ENCODE results near the gene DIP2C. TPM values are rescaled to one million over a fixed set of nuclear protein-coding genes. Genes with fewer than 3 reads are reported as not detected.
"Not testable (repeated sequence)": the region's sequence is repeated elsewhere in the genome, so short reads cannot be mapped to it uniquely, and the experiment has no call there.

Gene DIP2C
- polyA plus RNA-seq, 4 donors = 18.8 to 22.7 (median 20.9) TPM

- no peak for DNase-seq (ENCODE audit: low read depth in 4 of 4, low spot score in 3 of 4)
Measured at GRCh38 chr10:412109-412508, 277.4 kb downstream of the DIP2C start.

GRCh38 chr10:411603-412002 lies 277.9 kb downstream of the DIP2C start:
- DNase-seq (ENCODE audit: low read depth in 4 of 4, low spot score in 3 of 4) = no peak

GRCh38 chr10:409408-410040 lies 279.9 kb downstream of the DIP2C start:
- no peak for DNase-seq (ENCODE audit: low read depth in 4 of 4, low spot score in 3 of 4)

DNA sequence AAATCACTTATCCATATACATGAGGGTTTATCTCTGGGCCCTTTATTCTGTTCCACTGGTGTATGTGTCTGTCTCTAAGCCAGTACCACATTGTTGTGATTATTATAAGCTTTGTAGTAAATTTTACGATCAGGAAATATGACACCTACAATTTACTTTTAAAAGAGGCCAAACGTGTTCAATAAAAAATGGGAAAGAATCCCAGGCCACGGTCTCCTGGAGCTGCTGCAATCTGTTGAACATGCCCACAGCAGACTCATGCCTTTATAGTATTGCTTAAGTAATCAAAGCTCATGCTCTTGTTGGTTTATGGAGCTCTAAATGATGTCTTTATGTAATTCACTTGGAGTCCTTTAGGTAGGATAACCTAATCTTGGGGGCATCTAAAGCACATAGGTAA lies 281.2 kb downstream of the DIP2C start:
- DNase-seq (ENCODE audit: low read depth in 4 of 4, low spot score in 3 of 4) = no peak

DNA sequence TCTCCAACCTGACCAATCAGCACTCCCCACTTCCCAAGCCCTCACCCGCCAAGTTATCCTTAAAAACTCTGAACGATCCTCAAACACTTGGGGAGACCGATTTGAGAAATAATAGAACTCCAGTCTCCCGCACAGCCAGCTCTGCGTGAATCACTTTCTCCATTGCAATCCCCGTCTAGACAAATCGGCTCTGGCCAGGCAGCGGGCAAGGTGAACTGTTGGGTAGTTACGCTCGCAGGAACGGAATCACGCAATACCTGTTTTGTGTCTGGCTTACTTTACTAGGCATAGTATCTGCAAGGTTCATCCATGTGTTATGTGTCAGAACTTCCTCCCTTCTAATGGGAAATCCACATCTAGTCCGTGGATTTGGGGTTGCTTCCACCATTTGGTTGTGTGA lies 282.5 kb downstream of the DIP2C start:
- DNase-seq (ENCODE audit: low read depth in 4 of 4, low spot score in 3 of 4) = no peak

GRCh38 chr10:405648-406047 lies 283.8 kb downstream of the DIP2C start:
- no peak for DNase-seq (ENCODE audit: low read depth in 4 of 4, low spot score in 3 of 4)

GRCh38 chr10:404991-405390 lies 284.5 kb downstream of the DIP2C start:
- no peak for DNase-seq (ENCODE audit: low read depth in 4 of 4, low spot score in 3 of 4)

DNA sequence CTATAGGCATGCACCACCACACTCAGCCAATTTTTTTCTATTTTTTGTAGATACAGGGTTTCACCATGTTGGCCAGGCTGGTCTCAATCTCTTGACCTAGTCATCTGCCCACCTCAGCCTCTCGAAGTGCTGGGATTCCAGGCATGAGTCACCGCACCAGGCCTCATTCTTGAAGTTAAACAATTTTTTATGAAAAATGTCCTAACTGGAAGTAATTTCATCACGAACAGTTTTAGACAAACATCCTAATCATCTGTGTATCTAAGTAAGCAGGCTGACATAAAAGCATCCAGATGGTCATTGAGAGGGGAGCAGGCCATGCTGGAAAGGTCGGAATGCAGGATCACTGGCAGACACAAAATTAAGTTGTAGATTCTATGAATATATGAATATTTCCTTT lies 285.1 kb downstream of the DIP2C start:
- DNase-seq (ENCODE audit: low read depth in 4 of 4, low spot score in 3 of 4) = no peak

DNA sequence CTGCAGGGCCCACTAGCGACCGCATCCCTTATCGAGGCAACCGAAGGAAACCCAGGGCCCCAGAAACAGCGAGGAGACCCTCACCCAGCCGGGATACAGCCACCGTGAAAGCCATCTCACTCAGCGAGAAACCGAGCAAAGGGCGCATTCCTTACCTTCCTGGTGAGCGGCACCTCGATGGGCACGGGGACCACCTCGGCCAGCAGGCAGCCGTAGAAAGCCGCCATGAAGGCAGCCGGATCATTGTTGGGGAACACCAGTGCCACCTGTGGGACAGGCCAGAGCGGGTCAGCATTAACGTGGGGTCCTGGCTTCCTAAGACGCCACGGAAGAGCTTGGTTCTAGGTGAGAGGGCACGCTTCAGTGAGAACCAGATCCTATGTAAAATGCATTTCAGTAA lies 290.5 kb downstream of the DIP2C start:
- DNase-seq (ENCODE audit: low read depth in 4 of 4, low spot score in 3 of 4) = no peak

GRCh38 chr10:397321-398068 lies 292.0 kb downstream of the DIP2C start:
- DNase-seq (ENCODE audit: low read depth in 4 of 4, low spot score in 3 of 4) = no peak

- no peak for DNase-seq (ENCODE audit: low read depth in 4 of 4, low spot score in 3 of 4)
Measured at GRCh38 chr10:396535-397220, 292.8 kb downstream of the DIP2C start.

DNA sequence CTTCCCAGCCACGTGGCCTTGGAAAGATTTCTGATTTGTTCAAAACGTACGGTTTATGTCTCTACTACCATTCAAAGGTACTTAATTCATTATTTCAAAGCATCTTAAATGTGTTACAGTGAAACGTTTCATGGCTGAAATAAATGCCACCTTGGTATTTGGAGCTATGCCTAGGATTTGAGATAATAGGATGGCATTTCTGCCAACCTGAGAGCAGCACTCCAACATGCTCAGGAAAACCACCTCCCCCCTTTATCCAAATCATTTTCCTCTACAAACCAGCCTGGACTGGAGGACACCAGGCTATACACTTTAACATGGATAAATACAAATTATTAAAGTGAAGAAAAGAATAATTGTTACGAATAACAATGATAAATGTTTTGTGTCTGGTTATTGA lies 293.4 kb downstream of the DIP2C start:
- DNase-seq (ENCODE audit: low read depth in 4 of 4, low spot score in 3 of 4) = no peak

DNA sequence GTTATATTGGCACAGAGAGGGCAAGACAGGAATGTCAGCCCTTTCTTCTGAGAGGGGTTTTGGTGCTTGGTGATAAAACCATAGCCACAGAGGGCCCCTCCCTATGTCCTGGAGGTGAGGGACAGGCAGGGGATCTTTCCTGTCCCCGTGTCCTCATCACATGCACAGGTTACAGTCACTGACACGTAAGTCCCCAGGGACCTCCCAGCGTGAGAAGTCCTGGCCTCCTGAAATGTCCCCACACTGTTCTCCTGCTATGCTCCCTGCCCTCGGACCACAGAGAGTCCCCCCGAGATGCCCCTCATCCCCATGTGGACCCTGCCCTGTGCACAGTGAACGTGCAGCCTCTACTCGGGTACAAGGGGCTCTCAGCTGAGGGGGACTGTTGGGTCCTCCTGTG lies 293.8 kb downstream of the DIP2C start:
- no peak for DNase-seq (ENCODE audit: low read depth in 4 of 4, low spot score in 3 of 4)

GRCh38 chr10:394439-395101 lies 294.9 kb downstream of the DIP2C start:
- DNase-seq (ENCODE audit: low read depth in 4 of 4, low spot score in 3 of 4) = not testable (repeated sequence)

DNA sequence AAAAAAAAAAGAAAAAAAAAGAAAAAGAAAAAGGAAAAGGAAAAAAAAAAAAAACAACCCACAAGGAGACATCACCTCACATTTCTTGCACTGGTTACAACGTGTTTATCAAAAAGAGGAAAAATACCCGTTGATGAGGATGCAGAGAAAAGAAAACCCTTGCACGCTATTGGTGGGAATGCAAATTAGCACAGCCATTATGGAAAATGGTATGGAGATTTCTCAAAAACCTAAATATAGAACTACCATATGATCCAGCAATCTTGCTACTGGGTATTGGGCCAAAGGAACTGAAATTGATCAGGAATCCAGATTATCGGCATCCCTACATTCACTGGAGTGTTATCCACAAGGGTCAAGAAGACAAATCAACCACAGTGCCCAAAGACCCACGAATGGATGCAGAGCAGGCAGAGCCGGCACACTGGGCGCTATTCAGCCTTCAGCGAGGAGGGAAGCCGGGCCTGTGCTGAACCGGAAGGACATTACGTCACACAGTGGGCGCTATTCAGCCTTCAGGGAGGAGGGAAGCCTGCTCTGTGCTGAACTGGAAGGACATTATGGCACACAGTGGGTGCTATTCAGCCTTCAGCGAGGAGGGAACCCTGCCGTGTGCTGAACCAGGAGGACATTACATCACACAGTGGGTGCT lies 295.6 kb downstream of the DIP2C start:
- no peak for DNase-seq (ENCODE audit: low read depth in 4 of 4, low spot score in 3 of 4)

DNA sequence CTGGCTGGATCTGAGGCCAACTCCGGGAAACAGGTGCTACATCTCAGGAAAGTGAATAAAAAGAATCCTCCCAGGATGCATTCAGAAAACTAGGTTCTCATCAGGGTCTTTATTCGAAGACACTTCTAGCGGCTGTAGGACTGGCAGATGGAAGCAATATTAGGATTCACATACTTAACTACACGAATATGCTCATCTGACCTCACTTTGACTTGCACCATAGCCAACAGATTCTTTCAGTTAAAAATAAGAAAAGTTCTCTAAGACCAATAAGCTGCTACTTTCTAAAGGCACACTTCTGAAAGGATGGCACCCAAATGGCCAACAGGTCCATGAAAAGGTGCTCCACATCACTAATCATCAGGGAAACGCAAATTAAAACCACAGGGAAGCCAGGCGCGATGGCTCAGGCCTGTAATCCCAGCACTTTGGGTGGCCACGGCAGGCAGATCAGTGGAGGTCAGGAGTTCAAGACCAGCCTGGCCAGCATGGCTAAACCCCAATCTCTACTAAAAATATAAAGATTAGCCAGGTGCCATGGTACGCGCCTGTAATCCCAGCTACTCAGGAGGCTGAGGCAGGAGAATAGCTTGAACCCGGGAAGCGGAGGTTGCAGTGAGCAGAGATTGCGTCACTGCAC lies 296.2 kb downstream of the DIP2C start:
- no peak for DNase-seq (ENCODE audit: low read depth in 4 of 4, low spot score in 3 of 4)

DNA sequence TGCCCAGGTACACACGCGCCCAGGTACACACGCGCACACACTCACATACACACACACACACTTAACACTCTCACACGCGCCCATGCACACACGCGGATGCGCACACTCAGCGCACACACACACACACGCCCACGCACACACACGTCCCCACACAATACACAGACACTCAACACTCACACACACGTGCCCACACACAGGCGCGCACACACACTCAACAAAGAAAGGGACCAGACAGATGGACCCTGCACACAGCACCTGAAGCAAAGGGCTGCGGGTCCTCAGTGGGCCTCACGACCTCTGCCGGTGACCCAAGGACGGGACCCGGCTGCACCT lies 296.8 kb downstream of the DIP2C start:
- no peak for DNase-seq (ENCODE audit: low read depth in 4 of 4, low spot score in 3 of 4)

- no peak for DNase-seq (ENCODE audit: low read depth in 4 of 4, low spot score in 3 of 4)
Measured at GRCh38 chr10:391847-392704, 297.4 kb downstream of the DIP2C start.

- no peak for DNase-seq (ENCODE audit: low read depth in 4 of 4, low spot score in 3 of 4)
Measured at GRCh38 chr10:391305-391704, 298.2 kb downstream of the DIP2C start.
